Adrenal gland (tissue), 12 donors: ENCODE results near the gene CALB2. TPM values are rescaled to one million over a fixed set of nuclear protein-coding genes. Genes with fewer than 3 reads are reported as not detected.

Source experiments
- DNase-seq, 7 donors: peaks; one replicate each; pipeline ENCODE4 v3.0.0-alpha.2; 2019 to 2020
- H3K27ac ChIP-seq, 5 donors: fragments of 200-600 bp; sonication (generic) in 4 of 5; 1 replicate in 3 of 5; 2 replicates in 2 of 5; pipeline versions ENCODE4 v1.5.1 to v1.8.0; 2016 to 2020; ENCODE audit warnings: mild to moderate bottlenecking in 1 of 5
- H3K27me3 ChIP-seq: fragments of 200-600 bp; 2 replicates; pipeline ENCODE4 v1.8.0; 2021
- H3K36me3 ChIP-seq, 2 donors: fragments of 200-600 bp; replicated peaks in 1 of 2; 1 replicate in 1 of 2; 2 replicates in 1 of 2; pipeline versions ENCODE4 v1.5.1 to v1.8.0; 2018 to 2022
- H3K4me1 ChIP-seq, 2 donors: fragments of 200-600 bp; replicated peaks in 1 of 2; 1 replicate in 1 of 2; 2 replicates in 1 of 2; pipeline versions ENCODE4 v1.5.1 to v1.8.0; 2018 to 2021
- H3K4me3 ChIP-seq, 4 donors: fragments of 200-600 bp; sonication (generic) in 3 of 4; one replicate each; pipeline ENCODE4 v1.5.1; 2016 to 2018
- H3K9me3 ChIP-seq, 3 donors: fragments of 200-600 bp; sonication (generic) in 1 of 3; replicated peaks in 1 of 3; 1 replicate in 2 of 3; 2 replicates in 1 of 3; pipeline versions ENCODE4 v1.5.1 to v1.8.0; 2016 to 2021
- CTCF ChIP-seq, 6 experiments: fragments of 450-650 bp in 4 of 6; fragments of 200-600 bp in 2 of 6; sonication (generic) in 1 of 6; IDR thresholded peaks; 1 replicate in 5 of 6; 2 replicates in 1 of 6; pipeline versions ENCODE4 v1.5.1 to v1.8.0; 2016 to 2021; ENCODE audit warnings: antibody characterized with exemption in 6 of 6, mild to moderate bottlenecking in 2 of 6, moderate library complexity in 1 of 6
- POLR2A ChIP-seq, 2 donors: fragments of 450-650 bp; IDR thresholded peaks; one replicate each; pipeline ENCODE4 v1.6.1; 2017; ENCODE audit warnings: antibody characterized with exemption in 2 of 2, mild to moderate bottlenecking in 2 of 2, moderate library complexity in 1 of 2
- WGBS, 4 donors: extraction: QIAGEN DNeasy Blood & Tissue Kit in 2 of 4; methylation state at CpG; one replicate each; pipeline versions ENCODE4 v1.1.5 to v1.1.7; 2013 to 2017; 5-methylcytosine and 5-hydroxymethylcytosine counted together
- intact Hi-C, 2 donors: fragments of 100-400 bp; cut with DNase I; formaldehyde crosslinking; loops; one replicate each; pipeline versions ENCODE4 v1.14.1 to v1.15.0; 2022 to 2023
- polyA plus RNA-seq, 3 donors: library from polyadenylated mRNA; stranded (reverse); fragments of 200-250 nt in 2 of 3; fragments of 350-450 nt in 1 of 3; fragmentation: Illumina TruSeq in 1 of 3; extraction: RNeasy Lipid Tissue Mini Kit (QIAGEN cat#74804) in 1 of 3; gene quantifications; one replicate each; pipeline ENCODE4 v1.2.3, GENCODE V29; 2013 to 2014
- total RNA-seq, 9 donors: library from RNA; depleted of rRNA in 4 of 9; stranded (reverse); fragments of >200 nt in 4 of 9; fragments of 120-200 nt in 1 of 9; fragmentation: NEBNext Ultra II Directional in 1 of 9; extraction: Animal tissue kit (Norgen Biotek cat#: 25700) in 1 of 9; gene quantifications; one replicate each; pipeline versions ENCODE4 v1.1.0 to v1.2.4, GENCODE V29; 2013 to 2023
- donor health status: healthy with polysubstance abuse.
- donor health status: Bipolar disorder and iron deficiency.
- donor health status: DM: yes; HTN: yes; CAD: no.
- donor health status: DM: no; HTN: no; CAD: no.
- donor health status: DM: no; HTN: no; CAD: no.
- donor health status: DM: yes; HTN: yes; CAD: no.

Gene CALB2
- total and polyA plus RNA-seq, 12 donors: 0.83 to 68.5 (median 33.0) TPM

DNA sequence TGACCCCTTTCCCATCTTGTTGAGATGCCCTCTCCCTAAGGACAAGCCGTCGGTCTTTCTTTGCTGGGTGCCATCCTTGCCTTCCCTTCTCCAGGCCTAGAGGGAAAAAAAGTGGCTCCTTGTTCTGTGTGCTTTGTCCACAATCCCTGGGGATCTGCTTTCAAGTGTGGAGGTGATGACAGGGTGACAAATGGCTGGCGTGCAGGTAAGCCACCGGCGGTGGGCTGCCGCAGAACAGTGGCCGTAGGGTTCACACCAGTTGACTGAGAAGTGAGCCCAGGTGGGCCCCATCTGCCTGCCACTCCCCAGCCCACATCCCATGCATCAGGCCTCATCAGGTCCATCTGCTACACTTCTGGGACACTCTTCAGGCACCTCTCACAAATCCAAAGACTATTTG is 11.4 kb upstream of the CALB2 start:
- Histone ChIP-seq H3K36me3 (no peaks in the 10 kb centered on the region), H3K9me3 (no peaks in the 10 kb centered on the region), H3K27me3 (peaks cover 3% of the 10 kb centered on the region), H3K4me1 (no peaks in the 10 kb centered on the region), H3K4me3 (no peak overlapping the region), H3K27ac (no peak overlapping the region)
- TF ChIP-seq POLR2A (IDR thresholded peaks at IDR 0.05) (no peak), CTCF (IDR thresholded peaks at IDR 0.05) (no peak)
- WGBS, 4 donors: 66 to 81% (median 74%) methylated on average over 2 to 7 of the region's 7 CpGs
- intact Hi-C loops: no loop called here
- no peak for DNase-seq

- DNase-seq: no peak
- TF ChIP-seq CTCF (IDR thresholded peaks at IDR 0.05): no peak
- no peak for TF ChIP-seq POLR2A (IDR thresholded peaks at IDR 0.05)
- Histone ChIP-seq H3K27me3 (no peaks in the 10 kb centered on the region), H3K4me3 (no peak overlapping the region), H3K4me1 (no peaks in the 10 kb centered on the region), H3K27ac (no peak overlapping the region), H3K9me3 (no peaks in the 10 kb centered on the region), H3K36me3 (no peaks in the 10 kb centered on the region)
- intact Hi-C loops: no loop called here
- 79 to 85% (median 82%) methylated on average over 18 to 22 of the region's 22 CpGs for WGBS, 4 donors
Measured at GRCh38 chr16:71348262-71349085, 10.0 kb upstream of the CALB2 start.

DNA sequence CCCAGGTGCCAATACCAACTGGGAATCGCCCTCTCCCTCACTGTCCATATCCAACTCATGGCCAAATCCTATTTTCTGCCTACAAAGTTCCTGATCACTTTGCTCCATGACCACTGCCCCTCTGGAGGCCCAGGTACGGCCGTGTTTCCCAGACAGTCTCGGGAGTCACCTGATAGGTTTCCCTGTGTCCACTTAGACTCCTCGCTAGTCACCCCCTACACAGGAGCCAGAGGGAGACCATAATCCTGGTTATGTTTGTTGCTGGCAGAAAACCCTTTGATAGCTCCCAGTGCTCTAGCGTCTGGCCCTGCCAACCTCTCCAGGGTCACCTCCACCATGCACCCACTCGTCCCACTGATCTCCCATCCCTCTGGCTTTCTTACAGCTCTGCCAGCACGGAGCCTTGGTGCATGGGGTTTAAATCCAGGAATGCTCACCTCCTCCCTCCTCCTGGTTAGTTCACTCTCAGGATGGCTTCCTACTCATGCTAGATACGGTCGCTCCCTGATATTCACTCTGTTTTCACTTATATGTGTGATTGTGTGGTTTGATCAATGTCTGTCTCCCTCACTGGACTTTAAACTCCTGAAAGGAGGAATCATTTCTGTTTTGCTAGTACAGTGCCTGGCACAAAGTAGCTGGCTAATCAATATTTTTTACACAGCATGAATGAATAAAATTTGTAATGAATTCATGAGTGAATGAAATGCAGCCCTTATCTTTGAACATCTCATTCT is 7.5 kb upstream of the CALB2 start:
- intact Hi-C loops: no loop called here
- TF ChIP-seq POLR2A (IDR thresholded peaks at IDR 0.05): no peak
- no peak for TF ChIP-seq CTCF (IDR thresholded peaks at IDR 0.05)
- 64 to 75% (median 72%) methylated on average over 10 of the region's 10 CpGs for WGBS, 4 donors
- no peak for DNase-seq
- Histone ChIP-seq H3K27ac (no peak overlapping the region), H3K4me1 (no peaks in the 10 kb centered on the region), H3K9me3 (no peaks in the 10 kb centered on the region), H3K36me3 (no peaks in the 10 kb centered on the region), H3K27me3 (no peaks in the 10 kb centered on the region), H3K4me3 (no peak overlapping the region)

DNA sequence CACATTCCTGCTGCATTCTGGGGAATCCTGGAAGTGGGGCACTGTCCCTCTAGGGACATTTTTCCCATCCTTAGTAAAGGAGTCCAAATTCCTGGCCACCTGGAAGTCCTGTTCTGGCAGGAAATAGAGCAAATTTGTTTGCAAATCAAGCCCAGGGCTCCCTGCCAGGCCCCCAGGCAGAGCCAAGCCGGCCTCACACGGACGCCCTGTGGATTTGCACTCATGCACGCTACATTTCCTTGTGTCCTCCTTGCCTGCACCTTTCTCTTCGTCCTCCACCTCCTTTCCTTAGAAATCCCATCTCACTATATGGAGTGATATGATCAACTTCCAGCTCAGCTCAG is 7.0 kb upstream of the CALB2 start:
- H3K36me3 ChIP-seq: no peaks in the 10 kb centered on the region
- no peaks in the 10 kb centered on the region for H3K27me3 ChIP-seq
- WGBS, 4 donors: 42 to 59% (median 52%) methylated on average over 4 to 5 of the region's 5 CpGs
- H3K9me3 ChIP-seq: no peaks in the 10 kb centered on the region
- no peak overlapping the region for H3K27ac ChIP-seq
- DNase-seq: no peak
- TF ChIP-seq CTCF (IDR thresholded peaks at IDR 0.05) (no peak), POLR2A (IDR thresholded peaks at IDR 0.05) (no peak)
- H3K4me3 ChIP-seq: no peak overlapping the region
- no peaks in the 10 kb centered on the region for H3K4me1 ChIP-seq
- intact Hi-C loops: no loop called here
